ENCODE measurements around the gene GIMAP4.
"Not testable (repeated sequence)": the region's sequence is repeated elsewhere in the genome, so short reads cannot be mapped to it uniquely, and the experiment has no call there.

GIMAP4 gene

GRCh38 chr7:150567169-150567568 is at the start of gene GIMAP4:
TSS of gene GIMAP4 (plus strand) at chr7:150567390. CDS start at chr7:150569902, 2,512 bp downstream.
- DNase-seq: no peak

- DNase-seq: no peak
Observed at GRCh38 chr7:150519310-150519709, 47.9 kb upstream of the GIMAP4 start.

GRCh38 chr7:150520145-150520544 is 47.0 kb upstream of the GIMAP4 start:
- no peak for DNase-seq

- not testable (repeated sequence) for DNase-seq
Observed at GRCh38 chr7:150522931-150523330, 44.3 kb upstream of the GIMAP4 start.

GRCh38 chr7:150524018-150524417 is 43.2 kb upstream of the GIMAP4 start:
- no peak for DNase-seq

GRCh38 chr7:150531704-150532103 is 35.5 kb upstream of the GIMAP4 start:
- DNase-seq: no peak

GRCh38 chr7:150538259-150538658 is 28.9 kb upstream of the GIMAP4 start:
- no peak for DNase-seq

GRCh38 chr7:150553163-150553562 is 14.0 kb upstream of the GIMAP4 start:
- no peak for DNase-seq

- no peak for DNase-seq
Observed at GRCh38 chr7:150556521-150557138, 10.6 kb upstream of the GIMAP4 start.

- DNase-seq: no peak
Observed at GRCh38 chr7:150560486-150560885, 6.7 kb upstream of the GIMAP4 start.

GRCh38 chr7:150562919-150563318 is 4.3 kb upstream of the GIMAP4 start:
- DNase-seq: no peak

- DNase-seq: no peak
Observed at GRCh38 chr7:150564006-150564405, 3.2 kb upstream of the GIMAP4 start.

- DNase-seq: no peak
Observed at GRCh38 chr7:150564566-150564965, 2.6 kb upstream of the GIMAP4 start.

- DNase-seq: no peak
Observed at GRCh38 chr7:150565239-150565638, 2.0 kb upstream of the GIMAP4 start.

- DNase-seq: no peak
Observed at GRCh38 chr7:150566123-150566522, 1.1 kb upstream of the GIMAP4 start.

- no peak for DNase-seq
Observed at GRCh38 chr7:150566572-150566971, 618 bp upstream of the GIMAP4 start.

GRCh38 chr7:150567871-150568301 is 696 bp downstream of the GIMAP4 start:
- DNase-seq: no peak

- DNase-seq: no peak
Observed at GRCh38 chr7:150568714-150569113, 1.5 kb downstream of the GIMAP4 start.

- DNase-seq: no peak
Observed at GRCh38 chr7:150569245-150569955, 2.2 kb downstream of the GIMAP4 start.

GRCh38 chr7:150570556-150571465 is 3.6 kb downstream of the GIMAP4 start:
- DNase-seq: no peak

GRCh38 chr7:150572496-150572895 is 5.3 kb downstream of the GIMAP4 start:
- no peak for DNase-seq

- DNase-seq: not testable (repeated sequence)
Observed at GRCh38 chr7:150579979-150580637, 12.9 kb downstream of the GIMAP4 start.
